CD4-positive, alpha-beta T cell treated with Interleukin-10 for 1 hour (primary cell): Measurements from ENCODE around the gene CHST14.

ENCODE experiments used
- DNase-seq: peaks from one replicate; pipeline ENCODE4 v3.0.0-alpha.2; 2020

The CHST14 gene

DNA sequence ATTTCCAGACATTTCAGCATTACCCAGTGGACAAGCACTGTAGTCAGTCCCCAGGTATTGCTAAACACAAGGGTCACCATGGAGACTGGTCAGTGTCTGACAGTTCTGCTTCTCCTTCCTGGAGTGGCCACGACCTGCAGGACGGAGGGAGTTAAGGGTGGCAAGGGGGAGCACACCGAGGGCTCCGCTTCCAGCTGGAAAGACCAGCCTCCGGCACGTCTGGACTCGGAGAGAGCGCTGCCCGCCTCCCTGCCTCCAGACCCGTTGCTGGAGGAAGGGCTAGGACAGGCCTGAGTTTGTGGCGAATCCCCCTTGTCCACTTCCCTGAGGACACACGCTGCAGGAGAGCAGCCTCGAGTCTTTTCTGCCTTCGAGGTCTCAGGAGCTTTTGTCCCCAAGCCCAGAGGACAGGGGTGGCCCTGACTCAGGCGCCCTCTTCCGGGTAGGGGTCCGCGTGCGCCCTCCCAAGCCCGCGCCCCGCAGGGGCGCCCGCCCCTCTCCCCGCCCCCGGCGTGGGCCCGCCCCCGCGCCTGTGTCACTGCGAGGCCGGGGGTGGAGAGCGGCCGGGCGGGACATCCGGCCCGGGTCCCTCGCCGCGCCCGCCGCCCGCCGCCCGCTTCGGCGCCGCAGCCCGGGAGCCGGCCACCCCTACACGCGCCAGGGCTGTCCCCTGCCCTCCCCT lies at the start of gene CHST14:
TSS of gene CHST14 (plus strand) at position 562 of the 682 bp plus-strand sequence. CDS start 230 bp downstream, outside the sequence.
- DNase-seq = peak; percentile 68

- peak; percentile 80 for DNase-seq
These were observed 49.3 kb upstream of the CHST14 start for GRCh38 chr15:40421246-40422157.

- no peak for DNase-seq
These were observed 46.2 kb upstream of the CHST14 start for GRCh38 chr15:40424483-40425115.

GRCh38 chr15:40425681-40426080 lies 45.1 kb upstream of the CHST14 start:
- DNase-seq = no peak

DNA sequence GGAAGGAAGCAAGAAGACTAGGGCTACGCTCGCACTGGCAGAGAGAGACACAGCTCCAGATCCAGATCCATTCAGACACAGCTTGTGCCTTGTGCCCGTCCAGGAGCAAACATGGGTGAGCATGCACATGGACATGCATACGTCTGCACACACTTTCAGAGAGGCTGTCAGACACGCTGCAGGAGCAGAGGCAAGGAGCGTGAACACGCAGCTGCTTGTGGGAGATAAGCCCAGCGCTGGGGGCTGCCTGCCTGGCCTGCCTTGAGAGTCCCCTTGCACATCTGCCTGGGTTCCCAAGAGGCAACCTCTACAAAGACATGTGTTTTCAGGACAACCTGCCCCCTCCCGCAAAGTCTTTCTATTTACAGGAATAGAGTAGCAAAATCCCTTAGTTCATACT lies 43.6 kb upstream of the CHST14 start:
- no peak for DNase-seq

DNA sequence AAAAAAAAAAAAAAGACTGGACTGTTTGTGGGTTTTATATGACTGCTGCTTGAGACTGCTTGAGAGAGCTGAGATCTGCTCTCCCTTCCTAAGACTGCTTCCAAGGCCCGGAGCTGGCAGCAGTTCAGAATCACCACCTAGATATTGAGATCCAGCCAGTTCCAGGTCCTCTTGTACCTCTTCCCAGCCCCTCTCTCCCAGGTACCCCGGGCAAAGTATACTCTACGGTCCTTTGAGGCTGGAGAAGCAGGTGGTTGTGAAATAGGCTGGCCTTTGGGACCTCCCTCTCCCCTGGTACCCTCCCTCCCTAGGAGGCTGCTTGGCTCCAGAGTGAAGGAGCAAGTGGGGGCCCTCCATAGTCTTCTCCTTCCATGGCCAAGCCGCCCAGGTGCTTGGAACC lies 42.6 kb upstream of the CHST14 start:
- no peak for DNase-seq

DNA sequence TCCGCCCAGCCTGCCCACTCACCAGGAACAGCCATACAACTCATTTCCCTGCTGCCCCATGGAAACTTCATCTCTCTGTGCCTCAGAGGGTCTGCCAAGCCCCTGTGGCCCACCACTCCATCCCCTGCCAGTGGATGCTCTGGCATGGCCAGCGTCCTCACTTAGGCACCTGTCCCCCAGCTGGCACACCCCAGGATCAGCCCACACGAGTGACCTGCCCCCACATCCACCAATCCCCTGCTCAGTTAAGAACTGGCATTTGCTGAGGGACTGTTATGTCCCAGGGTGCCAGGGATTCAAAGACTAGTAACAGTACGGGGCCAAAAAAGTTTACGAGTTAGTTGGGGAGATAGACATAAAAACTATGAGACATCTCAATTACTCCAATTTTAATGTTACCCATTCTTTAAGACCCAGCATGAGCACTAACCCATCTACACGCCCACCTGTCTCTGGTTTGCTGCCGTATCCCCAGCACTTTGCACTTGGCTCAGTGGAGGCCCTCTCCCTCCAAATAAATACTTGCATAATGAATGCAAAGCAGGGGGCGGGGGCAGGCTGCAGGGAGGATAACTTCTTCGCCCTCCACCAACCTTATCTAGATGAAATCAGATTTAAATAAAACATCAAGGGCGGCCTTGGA lies 41.6 kb upstream of the CHST14 start:
- DNase-seq = no peak

GRCh38 chr15:40430271-40430805 lies 40.4 kb upstream of the CHST14 start:
- no peak for DNase-seq

- DNase-seq = no peak
These were observed 35.6 kb upstream of the CHST14 start for GRCh38 chr15:40435023-40435709.

- no peak for DNase-seq
These were observed 35.1 kb upstream of the CHST14 start for GRCh38 chr15:40435710-40436089.

DNA sequence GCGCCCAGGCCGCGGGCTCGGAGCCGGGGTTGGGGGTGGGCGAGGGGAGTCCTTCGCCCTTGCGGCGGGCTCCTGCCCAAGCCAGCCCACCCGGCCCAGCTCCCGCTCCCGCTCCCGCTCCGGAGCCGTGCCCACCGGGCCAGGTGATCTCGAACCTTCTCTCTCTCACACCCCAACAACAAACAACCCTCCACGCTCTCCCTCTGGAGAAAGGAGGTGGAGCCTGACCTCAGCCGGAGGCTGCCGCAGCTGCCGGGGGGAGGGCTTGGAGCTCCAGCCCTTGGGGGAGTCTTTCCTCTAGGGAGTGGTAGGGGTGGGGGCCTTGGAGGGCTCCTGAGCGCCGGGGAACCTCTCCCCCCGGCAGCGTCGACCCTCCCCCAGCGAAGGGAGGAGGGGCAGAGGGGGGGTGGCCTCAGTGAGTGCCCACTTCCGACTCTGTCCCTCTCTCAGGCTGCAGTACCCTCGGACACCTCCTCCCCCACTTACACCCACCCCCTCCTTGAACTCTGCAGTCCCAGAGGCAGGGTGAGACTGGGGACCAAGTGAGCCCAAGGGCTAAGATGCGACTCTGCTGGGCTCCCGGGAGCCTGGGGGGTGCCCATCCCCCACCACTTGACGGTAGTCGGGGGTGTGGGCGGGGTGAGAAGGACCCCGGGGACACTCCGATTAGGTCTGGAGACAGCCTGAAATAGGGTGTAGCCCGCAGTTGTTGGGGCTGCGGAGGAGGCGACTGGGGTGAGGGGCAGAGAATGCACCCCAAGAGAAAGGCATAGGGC lies 34.5 kb upstream of the CHST14 start:
- no peak for DNase-seq

GRCh38 chr15:40436892-40437751 lies 33.7 kb upstream of the CHST14 start:
- no peak for DNase-seq

DNA sequence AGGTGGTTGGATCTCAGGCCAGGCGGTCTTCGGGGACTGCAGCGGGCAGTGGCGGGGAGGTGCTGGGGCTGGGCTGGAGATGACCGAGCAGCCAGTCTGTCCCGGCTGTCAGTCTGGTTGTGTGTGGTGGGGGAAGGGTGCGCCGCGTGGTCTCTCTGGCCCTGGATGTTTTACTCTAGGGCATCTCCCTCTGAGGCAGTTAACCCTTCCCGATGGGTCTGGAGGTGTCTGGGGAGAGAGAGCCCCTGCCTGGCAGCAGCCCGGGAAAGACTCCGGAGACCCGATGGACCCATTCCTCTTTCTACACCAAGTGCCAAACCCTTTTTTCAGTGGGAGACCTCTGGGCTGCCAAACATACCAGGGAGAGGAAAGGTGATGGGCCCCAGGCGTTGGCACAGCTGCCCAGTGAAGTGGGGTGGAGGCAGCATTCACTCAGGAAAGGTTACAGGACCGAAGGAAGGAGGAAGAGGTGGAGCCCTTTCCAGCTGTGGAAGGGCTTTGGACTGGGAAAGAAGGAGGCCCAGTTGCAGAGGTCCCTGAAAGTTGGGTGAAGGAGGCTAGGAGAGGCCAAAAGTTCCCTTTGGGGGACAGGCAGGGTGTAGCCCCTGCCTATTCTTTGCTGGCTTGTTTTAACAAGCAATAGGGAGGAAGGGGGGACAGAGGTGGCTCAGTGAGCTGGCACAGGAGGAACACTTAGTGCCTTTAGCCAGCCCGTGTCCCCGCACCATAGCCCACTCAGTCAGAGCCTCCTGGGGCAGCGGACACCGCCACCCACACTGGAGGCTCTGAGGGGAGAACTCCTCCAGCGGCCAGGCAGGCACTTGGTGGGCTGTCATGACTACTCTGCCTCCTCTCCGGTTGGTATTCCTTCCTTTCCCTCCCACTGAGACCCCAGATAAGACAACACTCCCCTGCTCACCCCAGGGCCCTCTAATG lies 32.8 kb upstream of the CHST14 start:
- DNase-seq = no peak

GRCh38 chr15:40438712-40439111 lies 32.1 kb upstream of the CHST14 start:
- DNase-seq = no peak

GRCh38 chr15:40439461-40439959 lies 31.3 kb upstream of the CHST14 start:
- no peak for DNase-seq

DNA sequence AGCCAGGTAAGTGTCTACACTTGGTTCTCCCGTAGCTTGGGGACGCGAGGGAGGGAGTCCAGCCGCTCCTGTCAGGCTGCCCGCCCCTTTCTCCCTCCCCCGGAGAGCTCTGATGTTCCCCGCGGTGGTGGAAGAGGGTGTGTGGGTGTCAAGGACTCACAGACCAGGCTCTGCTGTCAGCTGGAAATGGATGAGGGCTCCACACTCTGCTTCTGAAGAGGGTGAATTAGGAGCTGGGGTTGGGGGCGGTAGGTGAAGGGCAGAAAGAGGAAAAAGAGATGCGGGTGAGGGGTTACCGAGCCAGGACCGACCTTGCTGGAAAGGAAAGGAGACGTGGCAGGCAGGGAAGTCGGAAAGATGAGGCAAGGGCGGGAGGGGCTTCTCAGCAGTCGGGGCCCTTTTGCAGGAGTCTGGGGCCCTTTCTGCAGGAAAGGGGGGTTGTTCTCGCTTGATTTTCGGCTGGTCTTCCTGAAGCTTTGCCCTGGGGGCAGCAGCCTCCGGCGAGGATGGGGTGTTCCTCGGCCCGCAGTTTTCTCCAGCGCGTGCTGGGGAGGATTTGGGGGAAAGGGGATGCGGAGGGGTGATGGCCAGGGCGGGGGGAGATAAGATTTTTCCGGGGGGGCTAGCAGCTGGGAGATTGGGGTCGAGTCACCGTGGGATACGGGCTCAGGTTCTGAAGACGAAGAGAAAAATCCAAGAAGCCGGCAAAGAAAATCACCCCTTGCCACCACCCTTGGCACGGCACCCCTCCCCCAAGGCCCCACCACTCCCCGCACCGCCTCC lies 30.6 kb upstream of the CHST14 start:
- DNase-seq = no peak

GRCh38 chr15:40440743-40441564 lies 29.8 kb upstream of the CHST14 start, which contains the start of gene BAHD1:
BAHD1 (plus strand) TSS chr15:40440953; CDS start chr15:40458465, 17,512 bp downstream.
- peak; percentile 96 for DNase-seq
